Measurements from ENCODE around the gene EPHB1.
"Not testable (repeated sequence)": the region's sequence is repeated elsewhere in the genome, so short reads cannot be mapped to it uniquely, and the experiment has no call there.

Gene EPHB1

GRCh38 chr3:135090020-135090717 is 295.1 kb downstream of the EPHB1 start:
- DNase-seq: no peak

- no peak for DNase-seq
These were observed 296.9 kb downstream of the EPHB1 start for GRCh38 chr3:135091946-135092345.

GRCh38 chr3:135093121-135093520 is 298.1 kb downstream of the EPHB1 start:
- no peak for DNase-seq

GRCh38 chr3:135097276-135097946 is 302.4 kb downstream of the EPHB1 start:
- DNase-seq: no peak

- DNase-seq: no peak
These were observed 304.8 kb downstream of the EPHB1 start for GRCh38 chr3:135099734-135100355.

GRCh38 chr3:135100366-135100765 is 305.3 kb downstream of the EPHB1 start:
- no peak for DNase-seq

- DNase-seq: no peak
These were observed 308.9 kb downstream of the EPHB1 start for GRCh38 chr3:135103917-135104316.

- no peak for DNase-seq
These were observed 311.4 kb downstream of the EPHB1 start for GRCh38 chr3:135106445-135106844.

GRCh38 chr3:135107043-135107442 is 312.0 kb downstream of the EPHB1 start:
- DNase-seq: no peak

- DNase-seq: no peak
These were observed 314.6 kb downstream of the EPHB1 start for GRCh38 chr3:135109681-135110080.

GRCh38 chr3:135114551-135114950 is 319.5 kb downstream of the EPHB1 start:
- not testable (repeated sequence) for DNase-seq

- no peak for DNase-seq
These were observed 322.9 kb downstream of the EPHB1 start for GRCh38 chr3:135117977-135118376.

GRCh38 chr3:135118792-135119191 is 323.7 kb downstream of the EPHB1 start:
- DNase-seq: no peak

GRCh38 chr3:135125171-135125801 is 330.2 kb downstream of the EPHB1 start:
- DNase-seq: no peak

GRCh38 chr3:135127946-135128470 is 332.9 kb downstream of the EPHB1 start:
- DNase-seq: no peak

- DNase-seq: no peak
These were observed 333.8 kb downstream of the EPHB1 start for GRCh38 chr3:135128818-135129217.

- DNase-seq: no peak
These were observed 336.2 kb downstream of the EPHB1 start for GRCh38 chr3:135131290-135131689.

- DNase-seq: no peak
These were observed 339.0 kb downstream of the EPHB1 start for GRCh38 chr3:135133905-135134683.

GRCh38 chr3:135134684-135135075 is 339.6 kb downstream of the EPHB1 start:
- DNase-seq: no peak

GRCh38 chr3:135135445-135135844 is 340.4 kb downstream of the EPHB1 start:
- no peak for DNase-seq

- no peak for DNase-seq
These were observed 341.5 kb downstream of the EPHB1 start for GRCh38 chr3:135136361-135137100.

GRCh38 chr3:135137296-135137695 is 342.2 kb downstream of the EPHB1 start:
- DNase-seq: no peak

Measured in activated T-cell treated with anti-CD3 and anti-CD28 coated beads for 4 hours (primary cell).